Occipital lobe (tissue), 2 donors: ENCODE measurements around the gene S100A2. TPM values are rescaled to one million over a fixed set of nuclear protein-coding genes. Genes with fewer than 3 reads are reported as not detected.
A peak's percentile ranks its signal among the peaks of the same experiment; 100 is the strongest.
"Not testable (repeated sequence)": the region's sequence is repeated elsewhere in the genome, so short reads cannot be mapped to it uniquely, and the experiment has no call there.

ENCODE experiments used
- DNase-seq: peaks from one replicate; lab custom pipeline; 2025; lab: John Stamatoyannopoulos, UW
- total RNA-seq: library from RNA; depleted of rRNA; stranded (reverse); fragments of >200 nt; gene quantifications from one replicate; pipeline ENCODE4 v1.2.3, GENCODE V29; 2014

S100A2 gene
- total RNA-seq, 1 donor from 2014 or later, result not detected

GRCh38 chr1:153534226-153534924 is 31.3 kb downstream of the S100A2 start:
- no peak for DNase-seq

- DNase-seq, result peak; percentile 31
Observed at GRCh38 chr1:153533689-153534201, 31.9 kb downstream of the S100A2 start.

GRCh38 chr1:153532769-153533599 is 32.7 kb downstream of the S100A2 start:
- peak; percentile 69 for DNase-seq

- no peak for DNase-seq
Observed at GRCh38 chr1:153532181-153532580, 33.5 kb downstream of the S100A2 start.

GRCh38 chr1:153531638-153532037 is 34.0 kb downstream of the S100A2 start:
- DNase-seq, result no peak

GRCh38 chr1:153527683-153528040 is 38.0 kb downstream of the S100A2 start:
- DNase-seq, result no peak

GRCh38 chr1:153527023-153527682 is 38.5 kb downstream of the S100A2 start:
- DNase-seq, result no peak

- DNase-seq, result no peak
Observed at GRCh38 chr1:153526132-153526543, 39.5 kb downstream of the S100A2 start.

GRCh38 chr1:153525088-153525728 is 40.4 kb downstream of the S100A2 start:
- DNase-seq, result no peak

- not testable (repeated sequence) for DNase-seq
Observed at GRCh38 chr1:153522353-153523048, 43.1 kb downstream of the S100A2 start.

- DNase-seq, result not testable (repeated sequence)
Observed at GRCh38 chr1:153521808-153522207, 43.8 kb downstream of the S100A2 start.

GRCh38 chr1:153520818-153521476 is 44.7 kb downstream of the S100A2 start:
- DNase-seq, result no peak

- not testable (repeated sequence) for DNase-seq
Observed at GRCh38 chr1:153520137-153520691, 45.4 kb downstream of the S100A2 start.

- DNase-seq, result no peak
Observed at GRCh38 chr1:153519242-153519641, 46.4 kb downstream of the S100A2 start.

GRCh38 chr1:153515504-153516394 is 49.9 kb downstream of the S100A2 start:
- no peak for DNase-seq

- no peak for DNase-seq
Observed at GRCh38 chr1:153513666-153514065, 52.0 kb downstream of the S100A2 start.

GRCh38 chr1:153513023-153513422 is 52.6 kb downstream of the S100A2 start:
- DNase-seq, result no peak
